HCT116 (cell line): ENCODE measurements around the gene WFDC13.

ENCODE experiments used
- CTCF ChIP-seq, 3 experiments: fragments of 200-600 bp in 1 of 3; sonication (generic) in 1 of 3; IDR thresholded peaks in 2 of 3; conservative IDR thresholded peaks in 1 of 3; 2 replicates each; pipeline ENCODE4 v1.5.1; 2012 to 2017; ENCODE audit warnings: low read depth in 2 of 3, low read length in 2 of 3, antibody characterized with exemption in 1 of 3, borderline replicate concordance in 1 of 3, control low read depth in 1 of 3, mild to moderate bottlenecking in 1 of 3, mixed read lengths in 1 of 3, mixed run types in 1 of 3, moderate library complexity in 1 of 3; ENCODE audit not compliant: insufficient read depth in 1 of 3
- EZH2phosphoT487 ChIP-seq: fragments of 200-600 bp; IDR thresholded peaks from 2 replicates; pipeline ENCODE4 v1.6.1; 2018; ENCODE audit warnings: antibody characterized with exemption, borderline replicate concordance
- POLR2A ChIP-seq: IDR thresholded peaks from 2 replicates; pipeline ENCODE4 v1.7.0; 2011; ENCODE audit warnings: borderline replicate concordance; ENCODE audit not compliant: insufficient read depth, insufficient read length; ENCODE audit errors: extremely low read depth
- SP1 ChIP-seq: IDR thresholded peaks from 2 replicates; pipeline ENCODE4 v1.6.1; 2012; ENCODE audit warnings: low read depth
- YY1 ChIP-seq: IDR thresholded peaks from 2 replicates; pipeline ENCODE4 v1.6.1; 2011; ENCODE audit warnings: low read length, low read depth, moderate library complexity, mild to moderate bottlenecking; ENCODE audit not compliant: insufficient replicate concordance; ENCODE audit errors: extremely low read depth

GRCh38 chr20:45670139-45670538 is 31.7 kb upstream of the WFDC13 start, which contains the start of gene WFDC11:
- TF ChIP-seq POLR2A (no peak), CTCF (IDR thresholded peaks at IDR 0.05 in 2 of 3, conservative IDR thresholded peaks at IDR 0.05 in 1 of 3; ENCODE audit: borderline replicate concordance in 1 of 3, insufficient read depth in 1 of 3, low read depth in 2 of 3, low read length in 2 of 3) (no peak), SP1 (no peak), YY1 (no peak), EZH2phosphoT487 (no peak)
